WTC11 (cell line): ENCODE results near the gene BCAS3. TPM values are rescaled to one million over a fixed set of nuclear protein-coding genes. Genes with fewer than 3 reads are reported as not detected.

ENCODE experiments used
- ATAC-seq: fragments of 200-7000 bp; cut with Tn5 transposase; 2 replicates; pipeline ENCODE4 v1.10.0; 2021; ENCODE audit warnings: mild to moderate bottlenecking, moderate library complexity
- CTCF ChIA-PET: fragments of 300-600 bp; sonication (Branson Sonifier 250); formaldehyde crosslinking; loops from one replicate; lab custom pipeline; 2021; ENCODE audit warnings: antibody characterized with exemption; lab: Charles Lee
- POLR2A ChIA-PET: fragments of 350-600 bp; sonication (Branson Sonifier 250); formaldehyde crosslinking; loops from one replicate; lab custom pipeline; 2021; ENCODE audit warnings: antibody characterized with exemption; lab: Charles Lee
- DNase-seq: peaks from one replicate; pipeline ENCODE4 v3.0.0; 2021; ENCODE audit warnings: low spot score
- H3K27ac Mint-ChIP-seq: 2 replicates; pipeline ENCODE4 v1.8.0; 2021; ENCODE audit warnings: mixed read lengths
- H3K27me3 Mint-ChIP-seq: 2 replicates; pipeline ENCODE4 v1.8.0; 2021; ENCODE audit warnings: low read depth, mild to moderate bottlenecking, moderate library complexity, mixed read lengths
- H3K36me3 Mint-ChIP-seq: 2 replicates; pipeline ENCODE4 v1.8.0; 2021; ENCODE audit warnings: mixed read lengths
- H3K4me1 Mint-ChIP-seq: 2 replicates; pipeline ENCODE4 v1.8.0; 2022; ENCODE audit warnings: mixed read lengths
- H3K4me3 Mint-ChIP-seq: 2 replicates; pipeline ENCODE4 v1.8.0; 2021; ENCODE audit warnings: mild to moderate bottlenecking, moderate library complexity, mixed read lengths
- H3K9me3 Mint-ChIP-seq: 2 replicates; pipeline ENCODE4 v1.8.0; 2021; ENCODE audit warnings: mixed read lengths
- ATF1 ChIP-seq: sonication (generic); formaldehyde crosslinking; IDR thresholded peaks from 2 replicates; pipeline ENCODE4 v1.8.1; 2023; ENCODE audit warnings: mild to moderate bottlenecking, moderate library complexity, missing genetic modification reagents
- ESRRA ChIP-seq: sonication (generic); formaldehyde crosslinking; IDR thresholded peaks from 2 replicates; pipeline ENCODE4 v1.8.1; 2022; ENCODE audit warnings: mild to moderate bottlenecking, missing genetic modification reagents, borderline replicate concordance
- FOXJ3 ChIP-seq: sonication (generic); formaldehyde crosslinking; IDR thresholded peaks from 2 replicates; pipeline ENCODE4 v1.9.0; 2021; ENCODE audit warnings: missing genetic modification reagents, mild to moderate bottlenecking, borderline replicate concordance
- FOXK1 ChIP-seq: sonication (generic); formaldehyde crosslinking; IDR thresholded peaks from 2 replicates; pipeline ENCODE4 v1.8.0; 2022; ENCODE audit warnings: mild to moderate bottlenecking, moderate library complexity, missing genetic modification reagents
- FOXP1 ChIP-seq: sonication (generic); formaldehyde crosslinking; IDR thresholded peaks from 2 replicates; pipeline ENCODE4 v1.8.0; 2022; ENCODE audit warnings: missing genetic modification reagents, mild to moderate bottlenecking, moderate library complexity, borderline replicate concordance
- GABPB1 ChIP-seq: sonication (generic); formaldehyde crosslinking; IDR thresholded peaks from 2 replicates; pipeline ENCODE4 v1.8.1; 2023; ENCODE audit warnings: mild to moderate bottlenecking, missing genetic modification reagents
- KAT7 ChIP-seq: sonication (generic); formaldehyde crosslinking; IDR thresholded peaks from 2 replicates; pipeline ENCODE4 v1.8.1; 2023; ENCODE audit warnings: missing genetic modification reagents, mild to moderate bottlenecking, borderline replicate concordance
- MXD4 ChIP-seq: fragments of 250-450 bp; sonication (Bioruptor Pico); IDR thresholded peaks from 2 replicates; pipeline ENCODE4 v1.8.0; 2021; ENCODE audit warnings: mild to moderate bottlenecking, moderate library complexity, borderline replicate concordance
- MYBL2 ChIP-seq: sonication (generic); formaldehyde crosslinking; IDR thresholded peaks from 2 replicates; pipeline ENCODE4 v1.8.1; 2023; ENCODE audit warnings: mild to moderate bottlenecking, moderate library complexity, missing genetic modification reagents
- NR2C2 ChIP-seq: sonication (generic); formaldehyde crosslinking; IDR thresholded peaks from 2 replicates; pipeline ENCODE4 v1.8.0; 2022; ENCODE audit warnings: mild to moderate bottlenecking, missing genetic modification reagents
- RORB ChIP-seq: fragments of 250-450 bp; sonication (Bioruptor Pico); IDR thresholded peaks from 2 replicates; pipeline ENCODE4 v1.9.0; 2021; ENCODE audit warnings: mild to moderate bottlenecking
- SP1 ChIP-seq: sonication (generic); formaldehyde crosslinking; conservative IDR thresholded peaks from 2 replicates; pipeline ENCODE4 v1.8.1; 2022; ENCODE audit warnings: missing genetic modification reagents
- ZNF281 ChIP-seq: sonication (generic); formaldehyde crosslinking; IDR thresholded peaks from 2 replicates; pipeline ENCODE4 v1.8.0; 2023; ENCODE audit warnings: mild to moderate bottlenecking, missing genetic modification reagents
- ZNF671 ChIP-seq: fragments of 250-450 bp; sonication (Bioruptor Pico); IDR thresholded peaks from 2 replicates; pipeline ENCODE4 v1.8.0; 2021; ENCODE audit warnings: mild to moderate bottlenecking
- ZSCAN18 ChIP-seq: fragments of 250-450 bp; sonication (Bioruptor Pico); IDR thresholded peaks from 2 replicates; pipeline ENCODE4 v2.1.2; 2022; ENCODE audit warnings: mild to moderate bottlenecking, moderate library complexity
- total RNA-seq: library from RNA; stranded (reverse); gene quantifications from 3 replicates; pipeline ENCODE4 v1.2.3, GENCODE V29; 2021
- TF ChIP-seq, protein P1 (sequence below): fragments of 250-450 bp; sonication (Bioruptor Pico); IDR thresholded peaks from 2 replicates; pipeline ENCODE4 v1.9.0; 2021; ENCODE audit warnings: mild to moderate bottlenecking
- TF ChIP-seq, protein P2 (sequence below): sonication (generic); formaldehyde crosslinking; IDR thresholded peaks from 2 replicates; pipeline ENCODE4 v1.8.1; 2022; ENCODE audit warnings: mild to moderate bottlenecking, missing genetic modification reagents, moderate library complexity, borderline replicate concordance
- TF ChIP-seq, protein P3 (sequence below): sonication (generic); formaldehyde crosslinking; conservative IDR thresholded peaks from 2 replicates; pipeline ENCODE4 v1.8.1; 2022; ENCODE audit warnings: mild to moderate bottlenecking, missing genetic modification reagents
- TF ChIP-seq, protein P4 (sequence below): sonication (generic); formaldehyde crosslinking; IDR thresholded peaks from 2 replicates; pipeline ENCODE4 v1.8.1; 2023; ENCODE audit warnings: mild to moderate bottlenecking, moderate library complexity, missing genetic modification reagents

The BCAS3 gene
- total RNA-seq, 1 experiment from 2014 or later: 15.5 TPM

DNA sequence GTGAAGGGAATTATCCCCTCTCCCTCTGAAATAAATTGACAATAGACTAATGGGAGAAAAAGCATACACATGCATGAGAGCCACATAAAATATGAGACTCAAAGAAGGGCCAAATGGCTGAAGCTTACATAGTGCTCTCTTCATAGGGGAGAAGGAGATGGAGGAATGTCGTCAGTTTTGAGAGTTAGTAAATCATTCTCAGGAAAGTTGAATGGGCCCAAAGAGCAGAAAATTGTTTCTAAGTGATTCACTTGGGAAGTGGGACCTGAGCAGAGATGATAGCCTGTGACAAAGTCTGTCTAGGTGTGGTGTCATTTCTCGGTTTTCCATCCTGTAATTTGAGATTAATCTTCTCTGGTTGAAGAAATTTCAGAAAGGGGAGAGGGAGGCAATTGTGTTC is 35.0 kb downstream of the BCAS3 start:
- ChIA-PET CTCF (interaction anchor here (0.6 to 1.5 kb wide), 3 partner anchors 8 to 538 kb away, joined by 3 to 5 read pairs (median 4); no protein-coding TSS in a partner anchor), POLR2A (no interaction called here)
- no peak for DNase-seq
- TF ChIP-seq ZNF671 (CRISPR knock-in tag) (no peak), MYBL2 (CRISPR knock-in tag) (no peak), NR2C2 (CRISPR knock-in tag) (no peak), ZNF281 (CRISPR knock-in tag) (no peak), GABPB1 (CRISPR knock-in tag) (no peak), ATF1 (CRISPR knock-in tag) (no peak), KAT7 (CRISPR knock-in tag) (no peak)
- TF ChIP-seq, protein P1, sequence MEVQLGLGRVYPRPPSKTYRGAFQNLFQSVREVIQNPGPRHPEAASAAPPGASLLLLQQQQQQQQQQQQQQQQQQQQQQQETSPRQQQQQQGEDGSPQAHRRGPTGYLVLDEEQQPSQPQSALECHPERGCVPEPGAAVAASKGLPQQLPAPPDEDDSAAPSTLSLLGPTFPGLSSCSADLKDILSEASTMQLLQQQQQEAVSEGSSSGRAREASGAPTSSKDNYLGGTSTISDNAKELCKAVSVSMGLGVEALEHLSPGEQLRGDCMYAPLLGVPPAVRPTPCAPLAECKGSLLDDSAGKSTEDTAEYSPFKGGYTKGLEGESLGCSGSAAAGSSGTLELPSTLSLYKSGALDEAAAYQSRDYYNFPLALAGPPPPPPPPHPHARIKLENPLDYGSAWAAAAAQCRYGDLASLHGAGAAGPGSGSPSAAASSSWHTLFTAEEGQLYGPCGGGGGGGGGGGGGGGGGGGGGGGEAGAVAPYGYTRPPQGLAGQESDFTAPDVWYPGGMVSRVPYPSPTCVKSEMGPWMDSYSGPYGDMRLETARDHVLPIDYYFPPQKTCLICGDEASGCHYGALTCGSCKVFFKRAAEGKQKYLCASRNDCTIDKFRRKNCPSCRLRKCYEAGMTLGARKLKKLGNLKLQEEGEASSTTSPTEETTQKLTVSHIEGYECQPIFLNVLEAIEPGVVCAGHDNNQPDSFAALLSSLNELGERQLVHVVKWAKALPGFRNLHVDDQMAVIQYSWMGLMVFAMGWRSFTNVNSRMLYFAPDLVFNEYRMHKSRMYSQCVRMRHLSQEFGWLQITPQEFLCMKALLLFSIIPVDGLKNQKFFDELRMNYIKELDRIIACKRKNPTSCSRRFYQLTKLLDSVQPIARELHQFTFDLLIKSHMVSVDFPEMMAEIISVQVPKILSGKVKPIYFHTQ (CRISPR knock-in tag): no peak
- ATAC-seq: no peak
- Mint-ChIP-seq H3K9me3 (no peaks in the 10 kb centered on the region), H3K27me3 (no peaks in the 10 kb centered on the region; the same call in 1 of the 2 replicates), H3K27ac (no peak overlapping the region), H3K4me1 (no peaks in the 10 kb centered on the region), H3K4me3 (no peak overlapping the region), H3K36me3 (no peaks in the 10 kb centered on the region)

DNA sequence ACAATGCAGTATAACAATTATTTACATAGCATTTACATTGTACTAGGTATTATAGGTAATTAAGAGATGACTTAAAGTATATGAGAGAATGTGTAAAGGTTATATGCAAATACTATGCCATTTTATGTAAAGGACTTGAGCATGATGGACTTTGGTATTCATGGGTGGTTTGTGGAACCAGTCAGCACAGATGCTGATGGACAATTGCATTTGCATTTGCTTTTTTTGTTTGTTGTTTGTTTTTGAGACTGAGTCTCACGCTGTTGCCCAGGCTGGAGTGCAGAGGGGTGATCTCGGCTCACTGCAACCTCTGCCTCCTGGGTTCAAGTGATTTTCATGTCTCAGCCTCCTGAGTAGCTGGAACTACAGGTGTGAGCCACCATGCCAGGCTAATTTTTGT is 36.0 kb downstream of the BCAS3 start:
- Mint-ChIP-seq H3K27me3 (no peaks in the 10 kb centered on the region; the same call in 1 of the 2 replicates), H3K4me1 (no peaks in the 10 kb centered on the region), H3K36me3 (no peaks in the 10 kb centered on the region), H3K9me3 (no peaks in the 10 kb centered on the region), H3K27ac (no peak overlapping the region), H3K4me3 (no peak overlapping the region)
- ChIA-PET CTCF (no interaction called here), POLR2A (no interaction called here)
- DNase-seq: no peak
- TF ChIP-seq ESRRA (CRISPR knock-in tag) (no peak), RORB (CRISPR knock-in tag) (no peak), ZSCAN18 (CRISPR knock-in tag) (no peak), FOXJ3 (CRISPR knock-in tag) (no peak), FOXK1 (CRISPR knock-in tag) (no peak), FOXP1 (CRISPR knock-in tag) (no peak), SP1 (CRISPR knock-in tag) (no peak), MXD4 (CRISPR knock-in tag) (no peak)
- TF ChIP-seq, protein P2, sequence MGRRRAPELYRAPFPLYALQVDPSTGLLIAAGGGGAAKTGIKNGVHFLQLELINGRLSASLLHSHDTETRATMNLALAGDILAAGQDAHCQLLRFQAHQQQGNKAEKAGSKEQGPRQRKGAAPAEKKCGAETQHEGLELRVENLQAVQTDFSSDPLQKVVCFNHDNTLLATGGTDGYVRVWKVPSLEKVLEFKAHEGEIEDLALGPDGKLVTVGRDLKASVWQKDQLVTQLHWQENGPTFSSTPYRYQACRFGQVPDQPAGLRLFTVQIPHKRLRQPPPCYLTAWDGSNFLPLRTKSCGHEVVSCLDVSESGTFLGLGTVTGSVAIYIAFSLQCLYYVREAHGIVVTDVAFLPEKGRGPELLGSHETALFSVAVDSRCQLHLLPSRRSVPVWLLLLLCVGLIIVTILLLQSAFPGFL (CRISPR knock-in tag): no peak
- TF ChIP-seq, protein P3, sequence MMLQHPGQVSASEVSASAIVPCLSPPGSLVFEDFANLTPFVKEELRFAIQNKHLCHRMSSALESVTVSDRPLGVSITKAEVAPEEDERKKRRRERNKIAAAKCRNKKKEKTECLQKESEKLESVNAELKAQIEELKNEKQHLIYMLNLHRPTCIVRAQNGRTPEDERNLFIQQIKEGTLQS: no peak
- TF ChIP-seq, protein P4, sequence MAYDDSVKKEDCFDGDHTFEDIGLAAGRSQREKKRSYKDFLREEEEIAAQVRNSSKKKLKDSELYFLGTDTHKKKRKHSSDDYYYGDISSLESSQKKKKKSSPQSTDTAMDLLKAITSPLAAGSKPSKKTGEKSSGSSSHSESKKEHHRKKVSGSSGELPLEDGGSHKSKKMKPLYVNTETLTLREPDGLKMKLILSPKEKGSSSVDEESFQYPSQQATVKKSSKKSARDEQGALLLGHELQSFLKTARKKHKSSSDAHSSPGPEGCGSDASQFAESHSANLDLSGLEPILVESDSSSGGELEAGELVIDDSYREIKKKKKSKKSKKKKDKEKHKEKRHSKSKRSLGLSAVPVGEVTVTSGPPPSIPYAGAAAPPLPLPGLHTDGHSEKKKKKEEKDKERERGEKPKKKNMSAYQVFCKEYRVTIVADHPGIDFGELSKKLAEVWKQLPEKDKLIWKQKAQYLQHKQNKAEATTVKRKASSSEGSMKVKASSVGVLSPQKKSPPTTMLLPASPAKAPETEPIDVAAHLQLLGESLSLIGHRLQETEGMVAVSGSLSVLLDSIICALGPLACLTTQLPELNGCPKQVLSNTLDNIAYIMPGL: no peak
- ATAC-seq: no peak
